Activated naive CD8-positive, alpha-beta T cell treated with anti-CD3 and anti-CD28 coated beads, Interleukin-2, amount 10 ng/mL, durations not matched to agents 7 days and 5 days (primary cell): Measurements from ENCODE around the gene MRC1. TPM values are rescaled to one million over a fixed set of nuclear protein-coding genes. Genes with fewer than 3 reads are reported as not detected.

Experiments
- ATAC-seq: fragments of 150-1000 bp; cut with Tn5 transposase; one replicate; pipeline ENCODE4 v1.10.0; 2021; ENCODE audit warnings: low read depth, moderate library complexity
- POLR2A ChIA-PET: fragments of 350-600 bp; sonication (Branson Sonifier 250); formaldehyde crosslinking; loops from one replicate; lab custom pipeline; 2021; ENCODE audit warnings: antibody characterized with exemption; lab: Charles Lee
- DNase-seq: peaks from one replicate; pipeline ENCODE4 v3.0.0; 2021
- H3K27ac Mint-ChIP-seq: one replicate; pipeline ENCODE4 v1.8.0; 2022; ENCODE audit warnings: mild to moderate bottlenecking, mixed read lengths
- H3K27me3 Mint-ChIP-seq: one replicate; pipeline ENCODE4 v1.8.0; 2022; ENCODE audit warnings: mild to moderate bottlenecking, moderate library complexity, mixed read lengths
- H3K36me3 Mint-ChIP-seq: one replicate; pipeline ENCODE4 v1.8.0; 2021; ENCODE audit warnings: mild to moderate bottlenecking, mixed read lengths
- H3K4me1 Mint-ChIP-seq: one replicate; pipeline ENCODE4 v1.8.0; 2021; ENCODE audit warnings: mixed read lengths
- H3K4me3 Mint-ChIP-seq: one replicate; pipeline ENCODE4 v1.8.0; 2022; ENCODE audit warnings: mild to moderate bottlenecking, moderate library complexity, mixed read lengths
- H3K9me3 Mint-ChIP-seq: one replicate; pipeline ENCODE4 v1.8.0; 2021; ENCODE audit warnings: mixed read lengths
- total RNA-seq, 2 experiments: library from RNA; stranded (reverse); gene quantifications; one replicate each; pipeline ENCODE4 v1.2.3, GENCODE V29; 2021

The MRC1 gene
- total RNA-seq, 2 experiments from 2014 or later: 1.5 to 1.7 TPM

GRCh38 chr10:17805921-17806577 is 3.1 kb upstream of the MRC1 start:
- POLR2A ChIA-PET: no interaction called here
- H3K27me3 Mint-ChIP-seq: peaks cover 3% of the 10 kb centered on the region
- no peaks in the 10 kb centered on the region for H3K9me3 Mint-ChIP-seq
- H3K4me1 Mint-ChIP-seq: peaks cover 4% of the 10 kb centered on the region
- H3K36me3 Mint-ChIP-seq: peaks cover 2% of the 10 kb centered on the region
- H3K4me3 Mint-ChIP-seq: no peak overlapping the region
- ATAC-seq (no peak), DNase-seq (no peak)
- no peak overlapping the region for H3K27ac Mint-ChIP-seq

GRCh38 chr10:17811146-17811865 is 2.2 kb downstream of the MRC1 start:
- peaks cover 7% of the 10 kb centered on the region for H3K27me3 Mint-ChIP-seq
- peaks cover 4% of the 10 kb centered on the region for H3K4me1 Mint-ChIP-seq
- POLR2A ChIA-PET: no interaction called here
- no peak overlapping the region for H3K4me3 Mint-ChIP-seq
- DNase-seq (no peak), ATAC-seq (no peak)
- H3K36me3 Mint-ChIP-seq: no peaks in the 10 kb centered on the region
- no peaks in the 10 kb centered on the region for H3K9me3 Mint-ChIP-seq
- no peak overlapping the region for H3K27ac Mint-ChIP-seq

- POLR2A ChIA-PET: no interaction called here
- H3K4me3 Mint-ChIP-seq: no peak overlapping the region
- no peaks in the 10 kb centered on the region for H3K9me3 Mint-ChIP-seq
- H3K27me3 Mint-ChIP-seq: peaks cover 10% of the 10 kb centered on the region
- ATAC-seq (no peak), DNase-seq (no peak)
- H3K27ac Mint-ChIP-seq: no peak overlapping the region
- no peaks in the 10 kb centered on the region for H3K4me1 Mint-ChIP-seq
- no peaks in the 10 kb centered on the region for H3K36me3 Mint-ChIP-seq
Observed at GRCh38 chr10:17814973-17815372, 5.8 kb downstream of the MRC1 start.

GRCh38 chr10:17816199-17816598 is 7.1 kb downstream of the MRC1 start:
- Mint-ChIP-seq H3K4me3 (no peak overlapping the region), H3K9me3 (no peaks in the 10 kb centered on the region), H3K27me3 (peaks cover 8% of the 10 kb centered on the region), H3K4me1 (no peaks in the 10 kb centered on the region), H3K27ac (no peak overlapping the region), H3K36me3 (no peaks in the 10 kb centered on the region)
- DNase-seq (no peak), ATAC-seq (no peak)
- POLR2A ChIA-PET: no interaction called here

GRCh38 chr10:17817316-17817715 is 8.2 kb downstream of the MRC1 start:
- peaks cover 10% of the 10 kb centered on the region for H3K27me3 Mint-ChIP-seq
- H3K36me3 Mint-ChIP-seq: no peaks in the 10 kb centered on the region
- ATAC-seq: no peak
- H3K4me1 Mint-ChIP-seq: no peaks in the 10 kb centered on the region
- H3K4me3 Mint-ChIP-seq: no peak overlapping the region
- H3K27ac Mint-ChIP-seq: no peak overlapping the region
- DNase-seq: no peak
- H3K9me3 Mint-ChIP-seq: no peaks in the 10 kb centered on the region
- POLR2A ChIA-PET: no interaction called here

GRCh38 chr10:17817790-17818189 is 8.6 kb downstream of the MRC1 start:
- Mint-ChIP-seq H3K4me3 (no peak overlapping the region), H3K27me3 (peaks cover 10% of the 10 kb centered on the region), H3K4me1 (no peaks in the 10 kb centered on the region), H3K9me3 (no peaks in the 10 kb centered on the region), H3K36me3 (no peaks in the 10 kb centered on the region), H3K27ac (no peak overlapping the region)
- POLR2A ChIA-PET: no interaction called here
- DNase-seq (no peak), ATAC-seq (no peak)

- ATAC-seq (no peak), DNase-seq (no peak)
- POLR2A ChIA-PET: interaction anchor here (0.6 kb wide), 1 partner anchor 72 kb away, joined by 3 read pairs; no protein-coding TSS in a partner anchor
- H3K36me3 Mint-ChIP-seq: no peaks in the 10 kb centered on the region
- peaks cover 10% of the 10 kb centered on the region for H3K27me3 Mint-ChIP-seq
- no peak overlapping the region for H3K27ac Mint-ChIP-seq
- H3K4me3 Mint-ChIP-seq: no peak overlapping the region
- no peaks in the 10 kb centered on the region for H3K9me3 Mint-ChIP-seq
- H3K4me1 Mint-ChIP-seq: no peaks in the 10 kb centered on the region
Observed at GRCh38 chr10:17819836-17820235, 10.7 kb downstream of the MRC1 start.

GRCh38 chr10:17820943-17821342 is 11.8 kb downstream of the MRC1 start:
- no peak overlapping the region for H3K27ac Mint-ChIP-seq
- H3K4me3 Mint-ChIP-seq: no peak overlapping the region
- no peaks in the 10 kb centered on the region for H3K4me1 Mint-ChIP-seq
- H3K27me3 Mint-ChIP-seq: peaks cover 6% of the 10 kb centered on the region
- ATAC-seq (no peak), DNase-seq (no peak)
- no peaks in the 10 kb centered on the region for H3K36me3 Mint-ChIP-seq
- POLR2A ChIA-PET: no interaction called here
- H3K9me3 Mint-ChIP-seq: no peaks in the 10 kb centered on the region

- Mint-ChIP-seq H3K27ac (no peak overlapping the region), H3K36me3 (no peaks in the 10 kb centered on the region), H3K4me1 (no peaks in the 10 kb centered on the region), H3K27me3 (peaks cover 6% of the 10 kb centered on the region), H3K4me3 (no peak overlapping the region), H3K9me3 (no peaks in the 10 kb centered on the region)
- POLR2A ChIA-PET: no interaction called here
- ATAC-seq (no peak), DNase-seq (no peak)
Observed at GRCh38 chr10:17821893-17822292, 12.7 kb downstream of the MRC1 start.

- Mint-ChIP-seq H3K27ac (no peak overlapping the region), H3K9me3 (peaks cover 2% of the 10 kb centered on the region), H3K27me3 (peaks cover 6% of the 10 kb centered on the region), H3K4me1 (no peaks in the 10 kb centered on the region), H3K4me3 (no peak overlapping the region), H3K36me3 (no peaks in the 10 kb centered on the region)
- ATAC-seq (no peak), DNase-seq (no peak)
- POLR2A ChIA-PET: no interaction called here
Observed at GRCh38 chr10:17831341-17831740, 22.2 kb downstream of the MRC1 start.

GRCh38 chr10:17831896-17832295 is 22.7 kb downstream of the MRC1 start:
- H3K4me1 Mint-ChIP-seq: no peaks in the 10 kb centered on the region
- DNase-seq (no peak), ATAC-seq (no peak)
- no peak overlapping the region for H3K4me3 Mint-ChIP-seq
- no peak overlapping the region for H3K27ac Mint-ChIP-seq
- POLR2A ChIA-PET: no interaction called here
- H3K27me3 Mint-ChIP-seq: peaks cover 8% of the 10 kb centered on the region
- no peaks in the 10 kb centered on the region for H3K36me3 Mint-ChIP-seq
- H3K9me3 Mint-ChIP-seq: peaks cover 2% of the 10 kb centered on the region

GRCh38 chr10:17833656-17834055 is 24.5 kb downstream of the MRC1 start:
- DNase-seq: no peak
- POLR2A ChIA-PET: no interaction called here
- H3K27me3 Mint-ChIP-seq: peaks cover 16% of the 10 kb centered on the region
- H3K9me3 Mint-ChIP-seq: peaks cover 2% of the 10 kb centered on the region
- no peak overlapping the region for H3K27ac Mint-ChIP-seq
- ATAC-seq: no peak
- no peak overlapping the region for H3K4me3 Mint-ChIP-seq
- H3K36me3 Mint-ChIP-seq: no peaks in the 10 kb centered on the region
- no peaks in the 10 kb centered on the region for H3K4me1 Mint-ChIP-seq

GRCh38 chr10:17835688-17836087 is 26.5 kb downstream of the MRC1 start:
- Mint-ChIP-seq H3K4me1 (no peaks in the 10 kb centered on the region), H3K4me3 (no peak overlapping the region), H3K36me3 (no peaks in the 10 kb centered on the region), H3K27ac (no peak overlapping the region), H3K9me3 (no peaks in the 10 kb centered on the region), H3K27me3 (peaks cover 17% of the 10 kb centered on the region)
- DNase-seq (no peak), ATAC-seq (no peak)
- POLR2A ChIA-PET: no interaction called here

- Mint-ChIP-seq H3K36me3 (no peaks in the 10 kb centered on the region), H3K9me3 (no peaks in the 10 kb centered on the region), H3K4me3 (no peak overlapping the region), H3K27ac (no peak overlapping the region), H3K4me1 (no peaks in the 10 kb centered on the region), H3K27me3 (peaks cover 19% of the 10 kb centered on the region)
- ATAC-seq: no peak
- no peak for DNase-seq
- POLR2A ChIA-PET: no interaction called here
Observed at GRCh38 chr10:17836942-17837341, 27.8 kb downstream of the MRC1 start.
